H1 (cell line): Measurements from ENCODE around the gene B4GALNT3. TPM values are rescaled to one million over a fixed set of nuclear protein-coding genes. Genes with fewer than 3 reads are reported as not detected.

ENCODE experiments used
- GABPA ChIP-seq: IDR thresholded peaks from 2 replicates; pipeline ENCODE4 v1.6.1; 2011; ENCODE audit warnings: mild to moderate bottlenecking, low read length, moderate library complexity, borderline replicate concordance; ENCODE audit not compliant: insufficient read depth
- TAF7 ChIP-seq: optimal IDR thresholded peaks from 2 replicates; pipeline ENCODE3; 2011; ENCODE audit warnings: low read depth, mild to moderate bottlenecking, inconsistent platforms, low read length, moderate library complexity, borderline replicate concordance
- polyA plus RNA-seq, 7 experiments: library from polyadenylated mRNA; depleted of rRNA in 3 of 7; stranded (reverse) in 5 of 7; unstranded in 2 of 7; fragments of >200 nt in 5 of 7; fragments of 200-250 nt in 2 of 7; gene quantifications; 1 replicate in 5 of 7; 2 replicates in 1 of 7; 4 replicates in 1 of 7; pipeline versions ENCODE4 v1.2.1 to v1.2.3, GENCODE V29; 2011 to 2013; ENCODE audit warnings: missing spikeins in 2 of 7, mixed read lengths in 2 of 7
- total RNA-seq: library from RNA; stranded (reverse); fragmentation: NEBNext Ultra II Directional; extraction: Animal tissue kit (Norgen Biotek cat#: 25700); gene quantifications from 2 replicates; pipeline ENCODE4 v1.2.1, GENCODE V29; 2021

The B4GALNT3 gene
- total and polyA plus RNA-seq, 2 of the 8 experiments (the other 6 are each of a cell fraction or from before 2014, with no cell fraction given) = 12.5 to 20.3 TPM

GRCh38 chr12:553216-554000 is 93.7 kb downstream of the B4GALNT3 start (continued):
- TF ChIP-seq TAF7 (no peak), GABPA (no peak)
